SH-SY5Y (cell line): ENCODE results near the gene FOXP4.

ENCODE experiments used
- GATA2 ChIP-seq: IDR thresholded peaks from 2 replicates; pipeline ENCODE4 v1.6.1; 2011; ENCODE audit warnings: mild to moderate bottlenecking, low read depth, low read length
- GATA3 ChIP-seq: IDR thresholded peaks from 2 replicates; pipeline ENCODE4 v1.6.1; 2011; ENCODE audit warnings: low read depth, mild to moderate bottlenecking, low read length, moderate library complexity

- TF ChIP-seq GATA2, result no peak
- no peak for TF ChIP-seq GATA3
Observed at GRCh38 chr6:41621802-41622201, 75.6 kb downstream of the FOXP4 start.
